SKM-1 (cell line): ENCODE results near the gene EPB41L4B.
"Not testable (repeated sequence)": the region's sequence is repeated elsewhere in the genome, so short reads cannot be mapped to it uniquely, and the experiment has no call there.

Experiments
- DNase-seq: peaks from one replicate; lab custom pipeline; 2025; ENCODE audit not compliant: unreplicated experiment; lab: John Stamatoyannopoulos, UW

Gene EPB41L4B

GRCh38 chr9:109126671-109127070, 194.2 kb downstream of the EPB41L4B start:
- not testable (repeated sequence) for DNase-seq

GRCh38 chr9:109124121-109124520, 196.7 kb downstream of the EPB41L4B start:
- DNase-seq, result no peak

- no peak for DNase-seq
Measured at GRCh38 chr9:109122726-109123621, 197.9 kb downstream of the EPB41L4B start.
